Activated CD8-positive, alpha-beta T cell treated with anti-CD3 and anti-CD28 coated beads, Interleukin-2, amount 10 ng/mL, durations not matched to agents 7 days and 5 days (primary cell): ENCODE data around the gene ADAMTS16. TPM values are rescaled to one million over a fixed set of nuclear protein-coding genes. Genes with fewer than 3 reads are reported as not detected.

Experiments
- ATAC-seq: fragments of 150-1000 bp; cut with Tn5 transposase; one replicate; pipeline ENCODE4 v1.10.0; 2021; ENCODE audit warnings: moderate library complexity
- CTCF ChIA-PET: fragments of 350-600 bp; sonication (Branson Sonifier 250); formaldehyde crosslinking; loops from one replicate; lab custom pipeline; 2021; ENCODE audit warnings: antibody characterized with exemption; lab: Charles Lee
- POLR2A ChIA-PET: fragments of 350-600 bp; sonication (Branson Sonifier 250); formaldehyde crosslinking; loops from one replicate; lab custom pipeline; 2021; ENCODE audit warnings: antibody characterized with exemption; lab: Charles Lee
- DNase-seq: peaks from one replicate; pipeline ENCODE4 v3.0.0-alpha.2; 2020
- H3K27ac Mint-ChIP-seq: one replicate; pipeline ENCODE4 v1.8.0; 2021; ENCODE audit warnings: mild to moderate bottlenecking, mixed read lengths
- H3K27me3 Mint-ChIP-seq: one replicate; pipeline ENCODE4 v1.8.0; 2021; ENCODE audit warnings: low read depth, mixed read lengths
- H3K36me3 Mint-ChIP-seq: one replicate; pipeline ENCODE4 v1.8.0; 2021; ENCODE audit warnings: low read depth, mixed read lengths
- H3K4me1 Mint-ChIP-seq: one replicate; pipeline ENCODE4 v1.8.0; 2021; ENCODE audit warnings: low read depth, mixed read lengths
- H3K4me3 Mint-ChIP-seq: one replicate; pipeline ENCODE4 v1.8.0; 2021; ENCODE audit warnings: mild to moderate bottlenecking, mixed read lengths
- H3K9me3 Mint-ChIP-seq: one replicate; pipeline ENCODE4 v1.8.0; 2022; ENCODE audit warnings: mixed read lengths; ENCODE audit not compliant: insufficient read depth
- total RNA-seq, 2 experiments: library from RNA; stranded (reverse); gene quantifications; one replicate each; pipeline ENCODE4 v1.2.3, GENCODE V29; 2021

Gene ADAMTS16
- total RNA-seq, 2 experiments from 2014 or later = not detected

DNA sequence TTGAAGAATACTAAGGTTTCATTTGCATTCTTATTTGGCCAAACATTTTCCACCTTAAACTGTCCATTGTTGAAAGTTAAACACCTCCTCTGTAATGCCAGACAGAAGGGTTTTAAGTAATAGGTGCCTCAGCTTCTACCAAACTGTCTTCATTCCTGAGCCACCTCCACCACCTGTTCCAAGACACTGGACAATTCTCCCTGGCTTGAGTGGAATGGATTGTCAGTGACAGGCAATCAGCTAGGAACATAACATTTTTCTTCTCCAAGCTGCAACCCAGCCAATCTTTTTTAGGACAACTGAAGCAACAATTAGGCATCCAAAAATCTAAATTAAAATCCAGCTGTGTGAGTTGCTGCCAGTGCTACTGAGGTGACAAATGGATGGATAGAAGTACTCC lies 208.4 kb downstream of the ADAMTS16 start:
- ATAC-seq = no peak
- Mint-ChIP-seq H3K9me3 (no peaks in the 10 kb centered on the region), H3K27me3 (no peaks in the 10 kb centered on the region), H3K36me3 (no peaks in the 10 kb centered on the region), H3K4me1 (peaks cover 25% of the 10 kb centered on the region), H3K4me3 (peak overlapping the region; percentile 31), H3K27ac (peak overlapping the region; percentile 72)
- ChIA-PET POLR2A (no interaction called here), CTCF (no interaction called here)
- DNase-seq = no peak

GRCh38 chr5:5350101-5350500 lies 210.0 kb downstream of the ADAMTS16 start:
- no peaks in the 10 kb centered on the region for H3K9me3 Mint-ChIP-seq
- H3K36me3 Mint-ChIP-seq = no peaks in the 10 kb centered on the region
- H3K27ac Mint-ChIP-seq = no peak overlapping the region
- ChIA-PET POLR2A (no interaction called here), CTCF (no interaction called here)
- DNase-seq (no peak), ATAC-seq (no peak)
- peaks cover 21% of the 10 kb centered on the region for H3K4me1 Mint-ChIP-seq
- no peaks in the 10 kb centered on the region for H3K27me3 Mint-ChIP-seq
- H3K4me3 Mint-ChIP-seq = no peak overlapping the region

- no peak for ATAC-seq
- H3K4me3 Mint-ChIP-seq = no peak overlapping the region
- POLR2A ChIA-PET = no interaction called here
- no peaks in the 10 kb centered on the region for H3K27me3 Mint-ChIP-seq
- no peak for DNase-seq
- CTCF ChIA-PET = interaction anchor here (0.9 kb wide), 1 partner anchor 9 kb away, joined by 3 read pairs; no protein-coding TSS in a partner anchor
- H3K4me1 Mint-ChIP-seq = peaks cover 21% of the 10 kb centered on the region
- no peaks in the 10 kb centered on the region for H3K9me3 Mint-ChIP-seq
- H3K27ac Mint-ChIP-seq = no peak overlapping the region
- H3K36me3 Mint-ChIP-seq = no peaks in the 10 kb centered on the region
These were observed 211.3 kb downstream of the ADAMTS16 start for GRCh38 chr5:5351288-5351979.

- no peak for ATAC-seq
- POLR2A ChIA-PET = no interaction called here
- Mint-ChIP-seq H3K4me3 (no peak overlapping the region), H3K27me3 (no peaks in the 10 kb centered on the region), H3K27ac (no peak overlapping the region), H3K36me3 (no peaks in the 10 kb centered on the region), H3K4me1 (peaks cover 13% of the 10 kb centered on the region), H3K9me3 (no peaks in the 10 kb centered on the region)
- CTCF ChIA-PET = no interaction called here
- DNase-seq = no peak
These were observed 212.5 kb downstream of the ADAMTS16 start for GRCh38 chr5:5352675-5353074.

DNA sequence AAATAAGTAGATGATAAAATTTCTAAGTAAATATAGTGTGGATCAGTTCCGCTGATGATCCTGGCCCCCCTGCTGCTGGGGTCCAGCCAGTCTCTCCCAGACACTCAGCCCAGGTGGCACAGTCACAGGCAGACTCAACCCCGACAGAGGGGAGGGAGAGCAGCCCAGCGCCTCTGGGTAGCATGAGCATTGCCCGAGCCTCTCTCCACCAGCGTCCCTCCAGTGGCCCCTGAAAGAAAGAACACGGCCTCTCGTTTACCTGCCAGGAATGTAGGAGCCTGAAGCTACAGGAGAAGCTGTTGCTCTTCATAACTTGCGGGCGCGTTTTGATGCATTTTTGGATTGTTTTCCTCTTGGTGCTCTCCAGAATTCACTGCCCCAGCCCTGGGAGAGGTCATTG lies 213.6 kb downstream of the ADAMTS16 start:
- ATAC-seq = no peak
- H3K4me1 Mint-ChIP-seq = peaks cover 3% of the 10 kb centered on the region
- no peak overlapping the region for H3K27ac Mint-ChIP-seq
- POLR2A ChIA-PET = no interaction called here
- H3K27me3 Mint-ChIP-seq = no peaks in the 10 kb centered on the region
- H3K4me3 Mint-ChIP-seq = no peak overlapping the region
- no peaks in the 10 kb centered on the region for H3K9me3 Mint-ChIP-seq
- no peak for DNase-seq
- CTCF ChIA-PET = no interaction called here
- H3K36me3 Mint-ChIP-seq = no peaks in the 10 kb centered on the region

- no peaks in the 10 kb centered on the region for H3K9me3 Mint-ChIP-seq
- no peaks in the 10 kb centered on the region for H3K4me1 Mint-ChIP-seq
- no peak overlapping the region for H3K4me3 Mint-ChIP-seq
- ChIA-PET CTCF (no interaction called here), POLR2A (no interaction called here)
- no peaks in the 10 kb centered on the region for H3K36me3 Mint-ChIP-seq
- ATAC-seq = no peak
- no peak overlapping the region for H3K27ac Mint-ChIP-seq
- H3K27me3 Mint-ChIP-seq = peaks cover 2% of the 10 kb centered on the region
- DNase-seq = no peak
These were observed 216.6 kb downstream of the ADAMTS16 start for GRCh38 chr5:5356765-5357164.

DNA sequence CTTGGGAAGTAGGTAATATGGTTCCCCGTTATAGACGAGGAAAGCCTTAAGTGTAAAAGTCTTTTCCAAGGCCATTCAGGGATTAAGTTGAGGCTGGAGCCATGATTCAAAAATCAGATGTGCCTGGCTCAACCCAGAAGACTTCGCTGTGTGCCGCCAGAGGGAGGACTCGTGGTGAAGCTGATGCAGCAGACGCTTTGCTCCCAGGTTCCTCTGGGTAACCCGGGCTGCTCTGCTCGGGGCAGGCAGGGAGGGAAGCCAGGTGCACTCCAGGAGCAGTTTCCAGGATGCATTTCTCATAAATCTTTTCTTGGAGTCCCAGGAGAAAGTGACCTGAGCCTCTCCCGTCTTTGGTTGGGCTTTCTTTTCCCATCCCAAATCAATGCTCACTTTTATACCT lies 219.5 kb downstream of the ADAMTS16 start:
- ChIA-PET CTCF (interaction anchor here (0.9 kb wide), 1 partner anchor 9 kb away, joined by 3 read pairs; no protein-coding TSS in a partner anchor), POLR2A (no interaction called here)
- Mint-ChIP-seq H3K27me3 (peaks cover 2% of the 10 kb centered on the region), H3K36me3 (no peaks in the 10 kb centered on the region), H3K9me3 (no peaks in the 10 kb centered on the region), H3K4me3 (no peak overlapping the region), H3K27ac (no peak overlapping the region), H3K4me1 (no peaks in the 10 kb centered on the region)
- DNase-seq = no peak
- no peak for ATAC-seq

DNA sequence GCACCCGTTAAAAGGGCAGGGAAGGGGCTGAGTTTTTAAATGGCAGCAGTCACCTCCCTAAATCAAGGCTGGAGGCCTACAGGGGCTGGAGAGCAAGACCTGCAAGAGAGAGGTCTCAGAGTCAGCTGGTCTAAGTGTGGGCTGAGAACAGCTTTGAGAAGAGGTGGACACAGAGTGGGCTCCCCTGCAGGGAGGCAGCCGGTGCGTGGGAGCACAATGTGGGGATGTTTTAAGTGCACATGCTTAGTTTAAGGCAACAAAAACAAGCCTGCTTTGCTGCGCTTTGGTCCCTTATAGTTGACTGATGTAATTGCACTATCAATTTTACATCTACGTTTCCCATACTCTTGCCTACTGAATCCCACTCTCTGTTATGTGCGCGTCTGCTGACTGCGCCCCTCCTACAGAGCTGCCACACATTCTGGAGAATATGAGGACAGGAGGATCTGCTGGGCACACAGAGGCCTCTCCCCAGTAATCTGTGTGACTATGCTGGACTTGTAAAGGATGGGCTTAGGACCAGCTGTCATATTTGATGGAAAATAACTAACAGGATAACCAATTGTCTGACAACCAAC lies 220.3 kb downstream of the ADAMTS16 start:
- CTCF ChIA-PET = interaction anchor here (0.9 kb wide), 1 partner anchor 10 kb away, joined by 3 read pairs; no protein-coding TSS in a partner anchor
- DNase-seq = no peak
- no peak for ATAC-seq
- Mint-ChIP-seq H3K9me3 (no peaks in the 10 kb centered on the region), H3K4me1 (no peaks in the 10 kb centered on the region), H3K4me3 (no peak overlapping the region), H3K27me3 (peaks cover 2% of the 10 kb centered on the region), H3K36me3 (no peaks in the 10 kb centered on the region), H3K27ac (no peak overlapping the region)
- POLR2A ChIA-PET = no interaction called here

GRCh38 chr5:5360941-5361520 lies 220.9 kb downstream of the ADAMTS16 start:
- H3K27ac Mint-ChIP-seq = no peak overlapping the region
- no peak overlapping the region for H3K4me3 Mint-ChIP-seq
- no peaks in the 10 kb centered on the region for H3K36me3 Mint-ChIP-seq
- DNase-seq (no peak), ATAC-seq (no peak)
- peaks cover 2% of the 10 kb centered on the region for H3K27me3 Mint-ChIP-seq
- CTCF ChIA-PET = no interaction called here
- no peaks in the 10 kb centered on the region for H3K4me1 Mint-ChIP-seq
- H3K9me3 Mint-ChIP-seq = no peaks in the 10 kb centered on the region
- POLR2A ChIA-PET = no interaction called here

GRCh38 chr5:5363045-5363444 lies 222.9 kb downstream of the ADAMTS16 start:
- DNase-seq (no peak), ATAC-seq (no peak)
- Mint-ChIP-seq H3K36me3 (no peaks in the 10 kb centered on the region), H3K4me3 (no peak overlapping the region), H3K27me3 (peaks cover 2% of the 10 kb centered on the region), H3K4me1 (no peaks in the 10 kb centered on the region), H3K9me3 (no peaks in the 10 kb centered on the region), H3K27ac (no peak overlapping the region)
- CTCF ChIA-PET = no interaction called here
- POLR2A ChIA-PET = no interaction called here

DNA sequence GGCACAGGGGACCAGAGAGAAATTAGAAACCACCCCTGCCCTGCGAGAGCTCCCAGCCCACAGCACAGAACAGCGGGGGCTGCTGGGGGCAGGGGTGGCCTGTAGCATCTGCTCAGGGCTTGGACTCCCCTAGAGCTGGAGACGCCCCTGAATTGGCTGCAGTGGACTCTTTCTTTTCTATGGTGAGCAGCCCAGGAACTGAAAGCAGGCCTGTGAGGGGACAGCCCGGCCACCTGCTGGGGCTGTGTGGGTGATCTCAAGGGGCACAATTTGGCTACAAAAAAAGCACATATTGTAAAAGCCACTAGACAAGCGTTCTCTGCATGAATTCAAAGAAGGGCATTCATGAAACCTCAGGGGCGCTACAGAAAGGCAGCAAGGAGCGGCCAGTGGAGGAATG lies 224.8 kb downstream of the ADAMTS16 start:
- H3K27me3 Mint-ChIP-seq = peaks cover 2% of the 10 kb centered on the region
- no peak for DNase-seq
- no peaks in the 10 kb centered on the region for H3K9me3 Mint-ChIP-seq
- H3K4me3 Mint-ChIP-seq = no peak overlapping the region
- ChIA-PET POLR2A (no interaction called here), CTCF (no interaction called here)
- H3K4me1 Mint-ChIP-seq = no peaks in the 10 kb centered on the region
- no peak for ATAC-seq
- no peaks in the 10 kb centered on the region for H3K36me3 Mint-ChIP-seq
- H3K27ac Mint-ChIP-seq = no peak overlapping the region

DNA sequence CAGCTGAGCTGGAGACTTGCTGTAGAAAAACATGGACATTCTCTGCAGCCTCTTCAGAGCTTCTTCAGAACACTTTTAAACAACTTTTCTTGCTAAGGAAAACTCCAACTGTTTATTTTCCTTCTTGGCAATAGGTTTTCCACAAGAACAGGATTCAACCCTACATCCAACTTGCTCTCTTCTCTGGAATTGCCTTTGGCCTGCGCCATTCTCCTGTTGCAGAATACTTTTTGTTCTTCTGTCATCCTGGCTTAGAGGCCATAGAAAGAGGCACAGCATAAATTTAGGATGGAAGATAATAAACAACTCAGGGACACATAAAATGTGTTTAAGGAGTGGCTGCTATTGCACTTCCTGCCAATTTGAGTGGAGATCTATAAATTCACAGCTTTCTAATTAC lies 227.6 kb downstream of the ADAMTS16 start:
- ChIA-PET POLR2A (no interaction called here), CTCF (no interaction called here)
- Mint-ChIP-seq H3K27me3 (no peaks in the 10 kb centered on the region), H3K9me3 (no peaks in the 10 kb centered on the region), H3K4me1 (no peaks in the 10 kb centered on the region), H3K4me3 (no peak overlapping the region), H3K36me3 (no peaks in the 10 kb centered on the region), H3K27ac (no peak overlapping the region)
- DNase-seq (no peak), ATAC-seq (no peak)
